Spleen (tissue), 7 donors: ENCODE results near the gene EPB41L4A.

ENCODE experiments used
- POLR2A ChIP-seq, 3 donors: fragments of 450-650 bp; IDR thresholded peaks; one replicate each; pipeline ENCODE4 v1.5.1; 2017; ENCODE audit warnings: antibody characterized with exemption in 3 of 3, mild to moderate bottlenecking in 1 of 3
- POLR2AphosphoS5 ChIP-seq, 3 donors: sonication (generic); formaldehyde crosslinking; IDR thresholded peaks; one replicate each; pipeline ENCODE4 v1.5.1; 2017; ENCODE audit warnings: antibody characterized with exemption in 3 of 3
- TF ChIP-seq, protein P1 (sequence below), 11 experiments: fragments of 200-600 bp in 7 of 11; fragments of 450-650 bp in 4 of 11; sonication (generic) in 4 of 11; IDR thresholded peaks in 8 of 11; conservative IDR thresholded peaks in 3 of 11; 1 replicate in 7 of 11; 2 replicates in 4 of 11; pipeline versions ENCODE4 v1.4.0 to v1.8.0; 2016 to 2021; ENCODE audit warnings: antibody characterized with exemption in 11 of 11, inconsistent platforms in 4 of 11, mild to moderate bottlenecking in 1 of 11
- donor health status: DM: no; HTN: no; CAD: no; lungs with moderate emphysema.
- donor health status: DM: no; HTN: no; CAD: no.
- donor health status: DM: no; HTN: no; CAD: no.

DNA sequence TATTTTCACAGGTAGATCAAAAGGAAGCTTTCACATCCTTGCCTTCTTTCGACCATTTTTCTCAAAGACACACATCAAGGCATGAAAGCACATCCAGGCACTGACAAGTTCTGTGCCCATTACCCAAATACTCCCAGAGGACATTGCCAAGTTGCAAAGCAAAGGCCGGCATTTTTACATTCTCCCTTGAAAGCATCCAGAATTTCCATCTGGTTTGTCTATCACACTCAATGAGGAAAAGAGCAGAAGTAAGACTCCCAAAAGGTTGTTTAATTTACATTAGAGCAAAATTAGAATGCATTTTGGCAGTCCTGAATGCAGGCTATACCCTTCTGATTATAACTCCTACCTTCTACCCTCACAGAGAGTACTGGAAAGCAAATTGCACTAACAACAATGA, 160.5 kb downstream of the EPB41L4A start:
- no peak for TF ChIP-seq POLR2AphosphoS5 (IDR thresholded peaks at IDR 0.05)
- TF ChIP-seq, protein P1, sequence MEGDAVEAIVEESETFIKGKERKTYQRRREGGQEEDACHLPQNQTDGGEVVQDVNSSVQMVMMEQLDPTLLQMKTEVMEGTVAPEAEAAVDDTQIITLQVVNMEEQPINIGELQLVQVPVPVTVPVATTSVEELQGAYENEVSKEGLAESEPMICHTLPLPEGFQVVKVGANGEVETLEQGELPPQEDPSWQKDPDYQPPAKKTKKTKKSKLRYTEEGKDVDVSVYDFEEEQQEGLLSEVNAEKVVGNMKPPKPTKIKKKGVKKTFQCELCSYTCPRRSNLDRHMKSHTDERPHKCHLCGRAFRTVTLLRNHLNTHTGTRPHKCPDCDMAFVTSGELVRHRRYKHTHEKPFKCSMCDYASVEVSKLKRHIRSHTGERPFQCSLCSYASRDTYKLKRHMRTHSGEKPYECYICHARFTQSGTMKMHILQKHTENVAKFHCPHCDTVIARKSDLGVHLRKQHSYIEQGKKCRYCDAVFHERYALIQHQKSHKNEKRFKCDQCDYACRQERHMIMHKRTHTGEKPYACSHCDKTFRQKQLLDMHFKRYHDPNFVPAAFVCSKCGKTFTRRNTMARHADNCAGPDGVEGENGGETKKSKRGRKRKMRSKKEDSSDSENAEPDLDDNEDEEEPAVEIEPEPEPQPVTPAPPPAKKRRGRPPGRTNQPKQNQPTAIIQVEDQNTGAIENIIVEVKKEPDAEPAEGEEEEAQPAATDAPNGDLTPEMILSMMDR (IDR thresholded peaks at IDR 0.05 in 8 of 11, conservative IDR thresholded peaks at IDR 0.05 in 3 of 11): no peak
- no peak for TF ChIP-seq POLR2A (IDR thresholded peaks at IDR 0.05)
